Measurements from ENCODE around the gene NAA10.
A peak's percentile ranks its signal among the peaks of the same experiment; 100 is the strongest.

NAA10 gene

GRCh38 chrX:153925739-153926551, 8.9 kb downstream of the NAA10 start, which contains the start of gene ARHGAP4:
ARHGAP4 (minus strand) TSS chrX:153926264; CDS start chrX:153926202, 62 bp downstream.
- Mint-ChIP-seq H3K4me1 (peaks cover 20% of the 10 kb centered on the region), H3K27ac (peak within 1 kb of the TSS; percentile 96), H3K36me3 (peaks cover 3% of the 10 kb centered on the region), H3K27me3 (no peaks in the 10 kb centered on the region), H3K4me3 (peak within 1 kb of the TSS; percentile 98), H3K9me3 (no peaks in the 10 kb centered on the region)
- ATAC-seq (ENCODE audit: low read depth) (peak; percentile 2), DNase-seq (ENCODE audit: low spot score in 2 of 2) (peak in 1 of 2 donors; percentile 24)

DNA sequence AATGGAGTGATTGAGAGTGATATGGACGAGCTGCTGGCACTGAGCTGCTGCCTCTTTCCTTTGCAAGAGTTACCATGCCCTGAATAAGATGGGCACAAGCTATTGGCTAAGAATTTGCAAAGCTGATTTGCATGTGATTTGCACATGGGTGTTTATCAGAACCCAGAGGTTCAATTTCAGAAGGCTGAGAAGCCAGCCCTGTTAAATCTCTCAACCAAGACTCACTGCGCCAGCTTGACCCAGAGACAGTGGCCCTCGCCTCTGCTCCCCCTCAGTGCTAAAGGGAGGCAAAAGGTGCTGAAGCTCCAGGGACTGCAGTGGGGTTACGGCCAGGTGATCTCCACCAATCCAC, 9.5 kb downstream of the NAA10 start:
- Mint-ChIP-seq H3K9me3 (no peaks in the 10 kb centered on the region), H3K4me3 (peak overlapping the region; percentile 98), H3K36me3 (peaks cover 3% of the 10 kb centered on the region), H3K27me3 (no peaks in the 10 kb centered on the region), H3K27ac (peak overlapping the region; percentile 96), H3K4me1 (peaks cover 20% of the 10 kb centered on the region)
- ATAC-seq (ENCODE audit: low read depth): peak; percentile 7
- peak; percentile 29 to 33 for DNase-seq (ENCODE audit: low spot score in 2 of 2)

DNA sequence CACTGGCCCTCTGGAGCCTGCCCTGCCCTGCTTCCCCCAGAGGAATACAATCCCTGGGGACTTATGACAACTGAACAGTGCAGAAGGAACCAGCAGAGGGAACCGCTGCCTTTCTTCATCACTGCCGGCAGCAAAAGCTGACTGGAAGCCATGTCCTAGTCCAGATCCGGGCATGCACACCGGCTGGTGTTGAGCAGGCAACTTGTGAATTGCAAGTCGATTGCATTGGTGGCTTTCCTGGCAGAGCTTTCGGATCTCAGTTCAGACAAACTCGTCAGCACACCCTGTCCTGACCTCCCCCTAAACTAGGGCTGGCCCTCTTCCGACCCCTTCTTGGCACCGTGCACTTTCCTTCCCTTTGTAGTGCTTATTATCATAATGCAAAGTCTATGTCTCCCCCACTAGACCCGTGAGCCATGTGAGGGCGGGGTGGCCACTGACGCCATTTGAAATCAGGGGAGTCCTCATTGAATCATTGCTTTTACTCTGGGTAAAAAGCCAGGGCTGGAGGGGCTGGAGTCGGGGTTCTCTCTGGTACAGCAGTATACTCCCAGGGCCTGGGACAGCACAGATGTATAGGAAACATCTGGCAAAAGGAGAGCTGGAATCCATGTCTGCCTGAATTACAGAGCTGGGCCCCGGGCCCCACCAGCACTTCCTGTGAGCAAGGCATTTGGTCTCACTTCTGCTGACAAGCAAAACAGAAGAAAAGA, 10.5 kb downstream of the NAA10 start:
- peak overlapping the region; percentile 96 for H3K27ac Mint-ChIP-seq
- no peaks in the 10 kb centered on the region for H3K27me3 Mint-ChIP-seq
- peak overlapping the region; percentile 98 for H3K4me3 Mint-ChIP-seq
- DNase-seq (ENCODE audit: low spot score in 2 of 2) (peak; percentile 37 to 46), ATAC-seq (ENCODE audit: low read depth) (no peak)
- peaks cover 9% of the 10 kb centered on the region for H3K36me3 Mint-ChIP-seq
- H3K9me3 Mint-ChIP-seq: no peaks in the 10 kb centered on the region
- peaks cover 22% of the 10 kb centered on the region for H3K4me1 Mint-ChIP-seq

DNA sequence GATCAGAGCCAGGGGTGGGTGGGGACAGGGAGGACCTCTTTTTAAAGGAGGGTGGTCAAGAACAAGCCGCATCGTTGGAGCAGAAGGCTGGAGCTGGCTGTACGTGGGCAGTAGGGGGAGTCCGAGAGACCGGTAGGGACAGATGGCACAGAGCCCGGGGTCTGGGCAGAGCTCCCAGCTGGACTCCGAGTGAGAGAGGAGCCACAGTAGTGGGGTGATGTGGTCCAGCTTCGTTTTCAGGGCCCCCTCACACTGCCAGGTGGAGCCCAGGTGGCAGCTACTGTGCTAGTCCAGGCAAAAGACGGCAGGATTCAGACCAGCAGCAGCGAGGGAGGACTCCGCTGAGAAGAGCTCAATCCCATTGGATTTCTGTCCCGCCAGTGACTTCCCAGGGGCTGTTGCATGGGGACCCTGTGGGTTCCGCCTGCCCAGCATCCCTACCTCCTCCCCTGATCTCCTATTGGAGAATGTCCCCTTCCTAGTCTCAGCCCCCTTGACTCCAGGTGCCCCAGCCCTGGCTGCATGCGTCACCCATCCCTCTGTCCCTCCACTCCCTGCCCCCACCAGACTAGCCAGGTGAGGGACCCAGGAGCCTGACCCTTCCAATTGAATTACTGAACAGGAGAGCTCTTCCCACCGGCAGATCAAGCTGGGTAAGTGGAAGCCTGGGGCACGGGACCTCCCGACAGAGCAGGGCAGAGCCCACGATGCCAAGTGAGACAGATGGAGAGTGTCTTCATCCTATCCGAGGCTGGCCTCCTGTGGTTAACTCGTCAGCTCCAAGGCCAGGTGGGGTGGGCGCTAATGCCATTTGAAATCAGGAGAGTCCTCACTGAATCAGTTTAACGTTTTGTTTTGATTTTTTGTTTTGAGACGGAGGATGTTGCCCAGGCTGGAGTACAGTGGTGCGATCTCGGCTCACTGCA, 11.6 kb downstream of the NAA10 start:
- no peak overlapping the region for H3K27ac Mint-ChIP-seq
- DNase-seq (ENCODE audit: low spot score in 2 of 2) (no peak), ATAC-seq (ENCODE audit: low read depth) (no peak)
- H3K4me3 Mint-ChIP-seq: peak overlapping the region; percentile 98
- H3K27me3 Mint-ChIP-seq: no peaks in the 10 kb centered on the region
- H3K9me3 Mint-ChIP-seq: no peaks in the 10 kb centered on the region
- peaks cover 10% of the 10 kb centered on the region for H3K36me3 Mint-ChIP-seq
- H3K4me1 Mint-ChIP-seq: peaks cover 17% of the 10 kb centered on the region

GRCh38 chrX:153921511-153922446, 13.1 kb downstream of the NAA10 start:
- H3K9me3 Mint-ChIP-seq: no peaks in the 10 kb centered on the region
- no peak overlapping the region for H3K27ac Mint-ChIP-seq
- H3K4me1 Mint-ChIP-seq: peaks cover 17% of the 10 kb centered on the region
- DNase-seq (ENCODE audit: low spot score in 2 of 2) (no peak), ATAC-seq (ENCODE audit: low read depth) (no peak)
- H3K4me3 Mint-ChIP-seq: no peak overlapping the region
- no peaks in the 10 kb centered on the region for H3K27me3 Mint-ChIP-seq
- peaks cover 13% of the 10 kb centered on the region for H3K36me3 Mint-ChIP-seq

DNA sequence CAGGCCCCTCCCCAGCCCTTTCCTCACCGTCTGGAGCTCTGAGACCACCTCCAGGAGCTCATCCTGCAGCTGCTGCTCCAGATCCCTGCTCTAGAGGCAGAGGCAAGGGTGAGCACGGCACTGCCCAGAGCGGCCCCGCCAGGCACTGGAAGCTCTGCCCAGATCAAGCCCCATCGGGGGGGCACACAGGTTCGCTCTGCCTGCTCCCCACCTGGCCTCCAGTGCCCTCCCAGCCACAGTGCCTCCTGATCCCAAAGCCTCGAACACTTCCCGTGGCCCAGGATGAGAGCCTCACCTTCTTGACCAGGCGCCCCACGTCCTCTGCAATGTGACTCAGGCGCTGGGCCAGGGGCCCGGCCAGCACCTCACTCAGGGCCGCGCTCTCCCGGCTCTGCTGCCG, 13.8 kb downstream of the NAA10 start:
- Mint-ChIP-seq H3K27ac (no peak overlapping the region), H3K9me3 (no peaks in the 10 kb centered on the region), H3K4me3 (no peak overlapping the region), H3K27me3 (no peaks in the 10 kb centered on the region), H3K4me1 (peaks cover 19% of the 10 kb centered on the region), H3K36me3 (peaks cover 16% of the 10 kb centered on the region)
- ATAC-seq (ENCODE audit: low read depth) (no peak), DNase-seq (ENCODE audit: low spot score in 2 of 2) (no peak)

DNA sequence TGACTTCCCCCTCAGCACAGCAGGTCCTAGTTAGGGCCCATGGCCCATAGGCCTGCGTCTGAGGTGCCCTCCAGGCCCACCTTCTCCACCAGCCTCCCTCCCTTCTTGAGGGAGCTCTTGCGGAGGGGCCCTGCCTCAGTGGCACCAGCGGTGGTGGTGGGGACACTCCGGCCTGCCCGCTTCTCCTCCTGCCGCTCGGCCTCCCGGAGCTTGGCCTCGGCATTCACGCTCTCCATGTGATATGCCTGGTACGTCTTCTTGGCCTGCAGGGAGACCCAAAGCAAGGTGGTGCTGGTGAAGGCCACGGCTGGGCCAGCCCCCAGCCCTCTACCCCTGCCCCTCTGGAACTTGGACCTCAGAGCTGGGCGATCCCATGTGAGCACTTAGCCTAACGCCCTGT, 14.3 kb downstream of the NAA10 start:
- Mint-ChIP-seq H3K9me3 (no peaks in the 10 kb centered on the region), H3K4me1 (peaks cover 18% of the 10 kb centered on the region), H3K27me3 (no peaks in the 10 kb centered on the region), H3K36me3 (peaks cover 16% of the 10 kb centered on the region), H3K27ac (no peak overlapping the region), H3K4me3 (no peak overlapping the region)
- ATAC-seq (ENCODE audit: low read depth): no peak
- DNase-seq (ENCODE audit: low spot score in 2 of 2): no peak

GRCh38 chrX:153919281-153919680, 15.6 kb downstream of the NAA10 start:
- H3K36me3 Mint-ChIP-seq: peaks cover 16% of the 10 kb centered on the region
- H3K4me1 Mint-ChIP-seq: peaks cover 15% of the 10 kb centered on the region

GRCh38 chrX:153917869-153918268, 17.0 kb downstream of the NAA10 start:
- Mint-ChIP-seq H3K9me3 (no peaks in the 10 kb centered on the region), H3K27me3 (no peaks in the 10 kb centered on the region), H3K36me3 (peaks cover 17% of the 10 kb centered on the region), H3K27ac (no peak overlapping the region), H3K4me3 (no peak overlapping the region), H3K4me1 (peaks cover 8% of the 10 kb centered on the region)
- DNase-seq (ENCODE audit: low spot score in 2 of 2): no peak
- ATAC-seq (ENCODE audit: low read depth): no peak

More at GRCh38 chrX:153919281-153919680, 15.6 kb downstream of the NAA10 start:
- H3K27ac Mint-ChIP-seq: no peak overlapping the region
- no peak for ATAC-seq (ENCODE audit: low read depth)
- no peak overlapping the region for H3K4me3 Mint-ChIP-seq
- no peak for DNase-seq (ENCODE audit: low spot score in 2 of 2)
- no peaks in the 10 kb centered on the region for H3K27me3 Mint-ChIP-seq
- H3K9me3 Mint-ChIP-seq: no peaks in the 10 kb centered on the region

DNA sequence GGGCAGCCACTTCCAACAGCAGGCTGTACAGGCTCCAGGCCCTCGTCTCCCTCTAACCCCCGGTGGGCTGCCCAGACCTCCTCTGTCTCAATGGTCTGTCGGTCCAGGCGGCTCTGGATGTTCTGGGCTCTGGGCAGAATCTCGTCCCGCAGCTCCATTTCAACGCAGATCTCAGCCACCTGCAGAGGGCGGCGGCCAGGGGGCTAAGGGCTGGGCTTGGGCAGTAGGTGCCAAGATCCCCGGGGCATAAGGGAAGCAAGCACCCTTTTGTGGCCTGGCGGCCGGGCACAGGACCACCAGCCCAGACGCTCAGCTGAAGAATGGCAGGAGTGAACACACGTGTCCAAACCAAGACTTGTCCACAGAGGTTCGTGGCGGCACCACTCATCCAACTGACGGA, 21.1 kb downstream of the NAA10 start:
- H3K4me1 Mint-ChIP-seq: peaks cover 5% of the 10 kb centered on the region
- no peaks in the 10 kb centered on the region for H3K27me3 Mint-ChIP-seq
- H3K27ac Mint-ChIP-seq: no peak overlapping the region
- ATAC-seq (ENCODE audit: low read depth) (no peak), DNase-seq (ENCODE audit: low spot score in 2 of 2) (no peak)
- no peak overlapping the region for H3K4me3 Mint-ChIP-seq
- no peaks in the 10 kb centered on the region for H3K9me3 Mint-ChIP-seq
- H3K36me3 Mint-ChIP-seq: peaks cover 13% of the 10 kb centered on the region

DNA sequence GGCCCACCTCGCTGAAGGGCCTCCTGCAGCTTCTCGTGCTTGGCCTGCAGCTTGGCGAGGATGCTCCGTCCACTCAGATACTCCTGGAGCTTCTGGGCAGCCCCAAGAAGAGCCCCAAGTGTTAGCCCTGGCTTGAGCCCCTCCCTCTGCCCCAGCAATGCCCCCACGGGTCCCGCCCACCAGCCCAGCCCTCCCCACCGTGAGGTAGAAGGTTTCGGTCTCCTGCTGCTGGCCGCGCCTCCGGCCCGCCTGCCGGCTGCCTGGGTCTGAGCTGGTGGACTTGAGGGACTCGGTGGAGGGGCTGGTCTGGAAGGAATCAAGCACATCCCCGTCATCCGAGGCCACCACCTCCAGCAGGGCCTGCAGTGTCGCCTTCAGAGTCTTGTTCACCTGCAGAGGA, 21.6 kb downstream of the NAA10 start:
- ATAC-seq (ENCODE audit: low read depth): no peak
- Mint-ChIP-seq H3K36me3 (peaks cover 15% of the 10 kb centered on the region), H3K9me3 (no peaks in the 10 kb centered on the region)

GRCh38 chrX:153911798-153912197, 23.0 kb downstream of the NAA10 start:
- peaks cover 12% of the 10 kb centered on the region for H3K36me3 Mint-ChIP-seq
- no peak for DNase-seq (ENCODE audit: low spot score in 2 of 2)
- H3K27ac Mint-ChIP-seq: no peak overlapping the region

More for the DNA sequence above, 21.6 kb downstream of the NAA10 start:
- DNase-seq (ENCODE audit: low spot score in 2 of 2): no peak
- peaks cover 7% of the 10 kb centered on the region for H3K4me1 Mint-ChIP-seq
- no peaks in the 10 kb centered on the region for H3K27me3 Mint-ChIP-seq
- H3K27ac Mint-ChIP-seq: no peak overlapping the region
- H3K4me3 Mint-ChIP-seq: no peak overlapping the region

GRCh38 chrX:153910446-153910845, 24.4 kb downstream of the NAA10 start:
- H3K4me3 Mint-ChIP-seq: no peak overlapping the region
- no peaks in the 10 kb centered on the region for H3K9me3 Mint-ChIP-seq
- ATAC-seq (ENCODE audit: low read depth) (no peak), DNase-seq (ENCODE audit: low spot score in 2 of 2) (no peak)
- no peaks in the 10 kb centered on the region for H3K27me3 Mint-ChIP-seq
- H3K4me1 Mint-ChIP-seq: peaks cover 5% of the 10 kb centered on the region
- H3K36me3 Mint-ChIP-seq: peaks cover 8% of the 10 kb centered on the region
- no peak overlapping the region for H3K27ac Mint-ChIP-seq

More at GRCh38 chrX:153911798-153912197, 23.0 kb downstream of the NAA10 start:
- Mint-ChIP-seq H3K4me3 (no peak overlapping the region), H3K9me3 (no peaks in the 10 kb centered on the region), H3K27me3 (no peaks in the 10 kb centered on the region), H3K4me1 (peaks cover 7% of the 10 kb centered on the region)
- ATAC-seq (ENCODE audit: low read depth): no peak
